ENCODE measurements around the gene DAB2IP.

Gene DAB2IP

DNA sequence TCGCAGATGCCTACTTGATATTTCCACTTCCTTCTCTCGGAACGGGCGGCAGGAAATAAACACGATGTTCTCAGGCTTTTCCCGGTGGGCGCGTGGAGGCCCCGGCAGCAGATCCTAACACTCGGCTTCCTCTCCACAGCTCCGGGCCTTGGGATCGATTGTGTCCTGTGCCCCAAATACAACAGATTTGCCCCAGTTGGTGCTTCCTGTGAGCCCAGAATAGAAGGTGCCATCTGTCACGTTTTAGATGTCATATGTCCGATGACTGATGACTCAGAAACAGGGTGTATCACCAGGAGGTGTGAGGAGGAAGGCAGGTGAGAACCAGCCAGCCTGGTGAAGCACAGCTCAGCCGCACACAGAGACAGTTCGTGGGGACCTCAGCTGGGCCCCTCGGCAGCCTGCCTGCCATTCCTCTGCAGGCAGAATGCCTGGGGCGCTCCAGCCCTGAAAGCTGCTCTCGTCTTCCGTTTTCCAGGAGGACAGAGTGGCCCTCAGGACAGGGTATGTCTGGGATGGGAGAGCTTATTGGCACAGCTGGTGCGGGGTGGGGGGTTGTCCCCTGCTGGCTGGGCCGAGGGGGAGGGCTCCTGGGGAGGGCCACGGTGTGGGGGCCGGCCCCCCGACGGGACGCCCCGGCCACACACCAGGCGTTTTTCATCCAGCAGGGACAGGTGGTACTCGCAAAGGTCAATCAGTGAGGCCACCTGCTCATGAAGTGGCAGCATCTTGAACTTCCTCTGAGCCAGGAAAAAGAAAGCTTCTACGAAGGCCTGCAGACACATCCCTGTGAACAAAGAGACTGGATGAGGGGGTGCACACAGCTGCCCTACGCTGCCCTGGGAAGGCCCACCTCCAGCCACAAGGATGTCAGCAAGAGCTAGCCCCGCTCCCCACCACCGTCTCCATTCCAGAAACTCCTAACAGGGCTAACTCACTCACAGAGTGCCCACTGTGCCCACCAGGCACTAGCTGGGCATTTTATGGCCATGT lies 171.0 kb downstream of the DAB2IP start:
- no peak for DNase-seq

DNA sequence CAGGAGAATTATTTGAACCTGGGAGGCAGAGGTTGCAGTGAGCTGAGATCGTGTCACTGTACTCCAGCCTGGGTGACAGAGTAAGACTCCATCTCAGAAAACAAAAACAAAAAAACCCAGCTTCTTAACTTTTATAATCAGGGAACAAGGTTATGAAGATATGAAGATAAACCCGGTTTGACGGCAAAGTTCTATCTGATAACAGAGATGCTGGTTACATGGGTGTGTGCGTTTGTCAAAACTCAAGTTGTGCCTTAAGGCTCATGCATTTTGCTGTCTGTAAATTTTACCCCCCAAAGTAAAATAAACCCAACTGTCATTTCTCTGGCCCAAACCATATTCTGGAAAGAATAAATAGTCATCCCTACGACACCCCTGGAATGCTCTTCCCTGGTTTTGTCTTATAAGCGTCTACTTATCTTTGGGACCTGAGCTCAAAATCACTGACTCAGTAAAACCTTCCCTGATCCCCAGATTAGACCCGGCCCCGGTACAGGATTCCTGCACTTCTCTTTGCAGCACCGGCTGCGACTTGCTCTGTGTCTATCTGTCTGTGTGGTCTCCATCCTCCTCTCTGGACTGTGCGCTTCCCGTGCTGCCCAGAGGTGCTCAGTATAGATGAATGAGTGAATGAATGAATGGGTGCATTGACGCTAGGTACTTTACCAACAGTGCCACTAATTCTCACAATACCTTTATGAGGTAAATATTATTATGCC lies 172.2 kb downstream of the DAB2IP start:
- no peak for DNase-seq

DNA sequence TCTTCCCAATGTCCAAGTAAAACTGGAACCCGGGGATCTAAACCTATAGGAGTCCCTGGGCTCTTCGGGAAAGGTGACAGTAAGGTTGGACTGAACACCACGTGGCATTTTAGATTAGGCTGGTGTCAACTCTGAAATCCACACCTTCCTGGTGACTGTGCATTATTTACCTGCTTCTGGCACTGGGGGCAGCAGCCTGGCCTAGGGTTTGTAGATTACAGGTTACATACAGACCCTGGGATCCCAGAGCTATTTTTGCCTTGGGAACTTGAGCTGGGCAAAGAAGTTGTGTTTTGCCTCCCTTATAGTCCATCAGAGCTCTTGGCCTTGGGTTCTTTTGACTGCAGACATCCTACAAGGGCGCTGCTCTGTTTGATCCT lies 173.2 kb downstream of the DAB2IP start:
- DNase-seq, result no peak

DNA sequence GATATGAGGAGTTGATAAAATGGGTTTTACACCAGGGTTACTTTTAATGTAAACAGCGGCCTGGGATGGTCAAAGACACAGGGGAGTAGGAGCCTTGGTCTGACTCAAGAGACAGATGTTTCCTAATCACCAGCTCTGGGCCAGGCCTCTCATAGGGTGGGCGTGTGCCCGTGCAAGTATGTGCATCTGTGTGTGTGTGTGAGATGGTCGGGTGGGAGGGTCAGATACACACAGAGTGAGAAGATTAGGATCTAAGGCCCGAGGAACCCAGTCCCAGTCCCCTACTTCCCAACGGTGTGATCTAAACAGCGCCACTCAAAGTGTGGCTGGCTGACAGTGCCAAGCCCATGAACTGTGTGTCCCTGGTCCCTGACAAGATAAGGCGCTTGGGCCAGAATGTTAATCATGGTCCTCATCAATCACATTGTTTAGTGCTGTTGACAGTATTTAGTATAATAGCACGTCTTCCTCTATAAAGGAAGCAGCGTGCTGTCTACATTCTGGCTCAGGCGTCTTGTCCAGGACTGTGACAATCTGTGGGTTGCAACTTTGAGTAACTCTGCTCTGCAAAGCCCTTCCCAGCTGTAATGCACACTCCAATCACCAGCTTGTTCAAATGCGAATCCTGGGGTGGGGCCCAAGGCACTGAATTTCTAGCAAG lies 173.7 kb downstream of the DAB2IP start:
- no peak for DNase-seq

DNA sequence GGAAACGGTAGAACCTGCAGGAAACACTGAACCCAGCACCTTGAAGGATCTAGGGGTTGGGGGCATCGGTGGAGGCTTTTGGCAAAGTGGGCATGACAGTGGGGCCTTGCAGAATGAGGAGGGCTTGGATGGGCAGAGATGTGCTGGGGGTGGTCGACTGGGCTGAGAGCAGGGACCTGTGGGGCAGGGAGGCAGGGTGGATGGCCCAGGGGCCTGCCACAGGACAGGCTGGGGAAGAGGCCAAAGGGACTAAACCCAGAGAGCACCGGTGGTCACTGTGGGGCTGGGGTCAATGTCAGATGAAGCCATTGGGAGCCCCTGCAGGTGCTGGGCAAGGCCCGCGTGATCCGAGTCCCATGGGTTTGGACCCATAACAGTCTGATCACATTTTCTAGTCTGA lies 175.3 kb downstream of the DAB2IP start:
- DNase-seq, result no peak

DNA sequence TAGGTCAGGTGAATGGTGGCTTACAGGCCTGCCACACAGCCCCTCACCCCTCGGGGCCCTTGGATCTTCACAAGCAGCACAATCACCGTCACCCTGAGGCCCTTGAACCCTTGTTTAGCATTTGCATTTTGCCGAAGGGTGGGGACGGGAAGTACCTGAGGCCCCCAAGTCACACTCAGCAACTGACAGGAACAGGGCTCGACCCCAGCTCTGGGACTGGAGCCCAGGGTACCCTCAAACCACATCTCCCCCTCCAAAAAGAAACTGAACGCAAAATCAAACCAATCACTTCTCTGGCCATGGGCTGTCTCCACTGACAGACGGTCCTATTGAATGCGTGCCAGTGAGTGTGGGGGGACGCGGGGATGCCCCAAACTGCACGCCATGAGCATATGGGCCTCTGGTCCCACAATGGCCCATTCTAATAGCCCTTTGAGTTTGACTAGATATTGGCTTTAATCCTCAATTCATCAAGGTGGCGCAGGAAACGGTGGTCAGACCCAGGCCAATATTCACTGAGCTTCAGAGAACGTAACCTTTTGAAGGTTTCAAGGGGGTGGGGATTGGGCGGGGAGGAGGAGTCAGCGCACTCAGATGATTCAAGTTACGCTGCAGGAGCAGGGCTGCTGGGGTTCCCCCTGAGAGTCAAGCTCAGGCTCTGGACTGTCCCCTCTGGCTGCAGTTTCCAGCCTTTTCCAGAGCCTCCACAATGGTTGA lies 176.0 kb downstream of the DAB2IP start:
- DNase-seq, result no peak

DNA sequence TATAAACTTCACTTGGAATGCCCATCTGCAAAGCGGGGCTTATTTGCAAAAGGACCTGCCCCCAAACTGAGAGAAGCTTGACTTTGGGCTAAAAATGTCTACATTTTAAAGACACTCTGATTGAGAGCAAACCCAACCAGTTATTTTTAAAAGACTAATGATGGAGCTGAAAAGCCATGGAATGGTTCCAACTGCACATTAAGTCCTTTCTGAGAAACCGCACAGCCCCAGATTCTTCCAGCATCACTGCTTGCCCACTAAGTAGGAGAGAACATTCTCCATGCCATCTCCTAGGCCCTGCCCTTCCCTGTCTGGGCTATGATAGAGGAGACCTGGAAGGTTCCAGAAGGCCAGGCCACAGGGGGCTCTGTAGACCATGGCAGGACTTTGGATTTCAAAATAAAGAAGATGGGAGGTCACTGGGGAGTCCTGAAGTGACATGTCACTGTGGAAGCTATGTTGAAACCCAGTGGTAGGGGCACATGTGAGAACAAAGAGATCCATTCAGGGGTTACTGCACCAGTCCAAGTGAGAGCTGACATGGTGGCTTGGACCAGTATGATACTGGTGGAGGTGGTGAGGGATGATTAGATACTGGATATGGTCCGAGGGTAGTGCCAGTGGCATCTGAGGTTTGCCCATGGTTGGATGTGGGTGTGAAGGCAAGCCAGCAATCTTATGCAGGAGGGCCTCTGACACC lies 179.2 kb downstream of the DAB2IP start:
- DNase-seq, result no peak

DNA sequence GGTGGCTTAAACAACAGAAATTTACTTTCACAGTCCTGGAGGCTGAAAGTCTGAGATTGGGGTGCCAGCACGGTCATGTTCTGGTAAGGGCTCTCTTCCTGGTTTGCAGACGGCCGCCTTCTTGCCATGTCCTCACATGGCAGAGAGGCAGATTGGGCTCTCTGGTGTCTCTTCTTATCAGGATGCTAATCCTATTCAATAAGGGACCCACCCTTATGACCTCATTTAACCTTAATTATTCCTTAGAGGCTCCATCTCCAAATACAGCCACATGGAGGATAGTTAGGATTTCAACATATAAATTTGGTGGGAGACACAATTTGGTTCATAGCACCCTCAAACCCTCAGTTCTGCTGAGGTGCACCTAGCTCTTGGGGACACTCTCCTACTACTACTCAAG lies 180.4 kb downstream of the DAB2IP start:
- DNase-seq, result no peak

DNA sequence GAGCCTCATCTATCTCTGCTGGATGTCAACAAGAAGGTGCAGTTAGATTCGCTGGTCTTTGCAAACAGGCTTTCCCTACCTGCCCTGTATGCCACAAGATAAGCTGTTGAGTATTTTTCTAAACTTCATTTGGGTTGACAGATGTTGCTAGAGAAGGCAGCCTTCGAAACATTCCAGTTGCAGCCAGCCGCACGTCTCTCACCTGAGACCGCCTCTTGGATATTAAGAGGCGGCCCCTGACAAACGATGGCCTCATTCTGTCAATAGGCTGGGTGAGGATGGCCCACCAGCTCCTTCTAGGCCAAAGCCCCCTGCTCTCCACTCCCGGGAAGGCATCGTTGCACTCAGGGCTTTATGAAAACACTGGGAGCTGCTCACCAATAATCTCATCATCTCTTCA lies 181.6 kb downstream of the DAB2IP start:
- DNase-seq, result no peak
